ENCODE measurements around the gene HDAC6.

The HDAC6 gene

DNA sequence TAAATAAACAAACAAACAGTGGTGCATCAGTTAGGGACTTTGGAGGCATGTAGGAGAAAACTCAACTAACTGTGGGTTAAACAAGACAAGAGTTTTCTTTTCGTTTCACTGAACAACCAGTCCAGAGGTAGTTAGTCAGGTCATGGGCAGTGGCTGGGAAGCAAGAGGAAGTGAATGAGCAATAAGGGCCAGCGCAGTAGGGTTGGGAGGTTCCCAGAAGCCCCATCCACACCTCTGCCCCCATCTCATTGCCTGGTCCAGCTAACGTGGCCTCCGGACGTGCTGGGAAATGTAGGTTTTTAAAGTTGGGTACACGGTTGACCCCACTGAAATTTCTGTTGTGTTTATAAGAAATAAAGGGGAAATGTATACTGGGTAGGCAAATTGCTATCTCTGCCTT lies 31.6 kb upstream of the HDAC6 start:
- TF ChIP-seq, protein P1, sequence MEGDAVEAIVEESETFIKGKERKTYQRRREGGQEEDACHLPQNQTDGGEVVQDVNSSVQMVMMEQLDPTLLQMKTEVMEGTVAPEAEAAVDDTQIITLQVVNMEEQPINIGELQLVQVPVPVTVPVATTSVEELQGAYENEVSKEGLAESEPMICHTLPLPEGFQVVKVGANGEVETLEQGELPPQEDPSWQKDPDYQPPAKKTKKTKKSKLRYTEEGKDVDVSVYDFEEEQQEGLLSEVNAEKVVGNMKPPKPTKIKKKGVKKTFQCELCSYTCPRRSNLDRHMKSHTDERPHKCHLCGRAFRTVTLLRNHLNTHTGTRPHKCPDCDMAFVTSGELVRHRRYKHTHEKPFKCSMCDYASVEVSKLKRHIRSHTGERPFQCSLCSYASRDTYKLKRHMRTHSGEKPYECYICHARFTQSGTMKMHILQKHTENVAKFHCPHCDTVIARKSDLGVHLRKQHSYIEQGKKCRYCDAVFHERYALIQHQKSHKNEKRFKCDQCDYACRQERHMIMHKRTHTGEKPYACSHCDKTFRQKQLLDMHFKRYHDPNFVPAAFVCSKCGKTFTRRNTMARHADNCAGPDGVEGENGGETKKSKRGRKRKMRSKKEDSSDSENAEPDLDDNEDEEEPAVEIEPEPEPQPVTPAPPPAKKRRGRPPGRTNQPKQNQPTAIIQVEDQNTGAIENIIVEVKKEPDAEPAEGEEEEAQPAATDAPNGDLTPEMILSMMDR (IDR thresholded peaks at IDR 0.05; ENCODE audit: control insufficient read depth, extremely low read depth, insufficient read depth), result no peak
- H3K4me3 ChIP-seq (ENCODE audit: low read depth, low read length), result no peak overlapping the region
- DNase-seq (ENCODE audit: low read depth), result no peak

DNA sequence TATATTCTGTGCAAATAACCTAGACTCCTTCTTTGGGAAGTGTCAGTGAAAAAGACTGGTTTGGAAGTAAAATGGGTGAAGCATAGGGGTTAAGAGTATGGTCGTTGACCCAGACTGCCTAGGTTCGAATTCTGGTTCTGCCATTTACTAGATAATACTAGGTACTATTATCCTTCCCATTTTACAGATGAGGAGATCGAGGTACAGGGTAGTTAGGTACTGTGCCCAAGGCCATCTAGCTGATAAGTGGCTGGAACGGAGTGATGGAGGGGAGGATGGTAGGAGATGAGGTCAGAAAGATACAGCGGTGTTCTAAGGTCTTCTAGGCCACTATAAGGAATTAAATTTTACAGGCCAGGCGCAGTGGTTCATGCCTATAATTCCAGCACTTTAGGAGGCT lies 29.3 kb upstream of the HDAC6 start:
- TF ChIP-seq, protein P1 (IDR thresholded peaks at IDR 0.05; ENCODE audit: control insufficient read depth, extremely low read depth, insufficient read depth), result no peak
- H3K4me3 ChIP-seq (ENCODE audit: low read depth, low read length), result no peak overlapping the region
- DNase-seq (ENCODE audit: low read depth), result no peak

- DNase-seq (ENCODE audit: low read depth), result no peak
- TF ChIP-seq, protein P1 (IDR thresholded peaks at IDR 0.05; ENCODE audit: control insufficient read depth, extremely low read depth, insufficient read depth), result no peak
- no peak overlapping the region for H3K4me3 ChIP-seq (ENCODE audit: low read depth, low read length)
These were observed 24.9 kb upstream of the HDAC6 start for GRCh38 chrX:48776818-48777439.

GRCh38 chrX:48779399-48779798 lies 22.5 kb upstream of the HDAC6 start:
- H3K4me3 ChIP-seq (ENCODE audit: low read depth, low read length), result no peak overlapping the region
- no peak for DNase-seq (ENCODE audit: low read depth)
- TF ChIP-seq, protein P1 (IDR thresholded peaks at IDR 0.05; ENCODE audit: control insufficient read depth, extremely low read depth, insufficient read depth), result no peak

- TF ChIP-seq, protein P1 (IDR thresholded peaks at IDR 0.05; ENCODE audit: control insufficient read depth, extremely low read depth, insufficient read depth), result no peak
These were observed 20.2 kb upstream of the HDAC6 start for GRCh38 chrX:48781705-48782104.

DNA sequence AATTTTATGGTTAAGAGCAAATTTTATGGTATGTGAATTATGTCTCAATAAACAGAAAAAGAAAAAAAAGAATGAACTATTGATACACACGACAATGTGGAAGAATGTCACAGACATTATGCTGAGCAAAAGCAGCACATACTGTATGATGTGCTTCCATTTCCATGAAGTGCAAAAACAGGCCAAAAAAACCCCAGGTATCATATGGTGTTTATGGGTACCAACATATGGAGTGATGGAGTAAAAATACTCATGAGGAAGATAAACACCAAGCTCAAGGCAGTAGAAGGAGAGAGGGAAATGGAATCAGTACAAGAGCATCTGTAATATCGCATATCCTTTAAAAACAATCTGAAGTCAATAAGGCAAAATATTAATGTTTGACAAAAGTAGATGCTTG lies 19.7 kb upstream of the HDAC6 start:
- TF ChIP-seq, protein P1 (IDR thresholded peaks at IDR 0.05; ENCODE audit: control insufficient read depth, extremely low read depth, insufficient read depth), result no peak
- H3K4me3 ChIP-seq (ENCODE audit: low read depth, low read length), result no peak overlapping the region
- DNase-seq (ENCODE audit: low read depth), result no peak

More at GRCh38 chrX:48781705-48782104, 20.2 kb upstream of the HDAC6 start:
- DNase-seq (ENCODE audit: low read depth), result no peak
- no peak overlapping the region for H3K4me3 ChIP-seq (ENCODE audit: low read depth, low read length)

- TF ChIP-seq, protein P1 (IDR thresholded peaks at IDR 0.05; ENCODE audit: control insufficient read depth, extremely low read depth, insufficient read depth), result no peak
- H3K4me3 ChIP-seq (ENCODE audit: low read depth, low read length), result no peak overlapping the region
- DNase-seq (ENCODE audit: low read depth), result no peak
These were observed 19.1 kb upstream of the HDAC6 start for GRCh38 chrX:48782795-48783194.

All from LNCaP clone FGC (cell line).